Endometrium (tissue), 2 donors: ENCODE measurements around the gene PYHIN1.
A peak's percentile ranks its signal among the peaks of the same experiment; 100 is the strongest.
"Not testable (repeated sequence)": the region's sequence is repeated elsewhere in the genome, so short reads cannot be mapped to it uniquely, and the experiment has no call there.

Experiments used
- FAIRE-seq: peaks from 2 replicates; lab custom pipeline; 2012; peaks lifted over from hg19 to GRCh38; lab: Jason Lieb, UNC
- donor health status: control.
- donor health status: control.

Gene PYHIN1

DNA sequence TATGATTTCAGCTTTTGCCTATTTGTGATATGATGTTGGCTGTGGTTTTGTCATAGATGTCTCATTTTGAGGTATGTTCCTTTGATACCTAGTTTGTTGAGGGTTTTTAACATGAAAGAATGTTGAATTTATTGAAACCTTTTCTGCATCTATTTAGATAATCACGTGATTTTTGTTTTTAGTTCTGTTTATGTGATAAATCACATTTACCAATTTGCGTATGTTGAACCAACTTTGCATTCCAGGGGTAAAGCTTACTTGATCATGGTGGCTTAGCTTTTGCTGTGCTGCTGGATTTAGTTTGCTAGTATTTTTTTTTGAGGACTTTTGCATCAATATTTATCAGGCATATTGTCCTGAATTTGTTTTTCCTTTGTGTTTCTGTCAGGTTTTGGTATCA lies 51.9 kb downstream of the PYHIN1 start:
- FAIRE-seq, result no peak

DNA sequence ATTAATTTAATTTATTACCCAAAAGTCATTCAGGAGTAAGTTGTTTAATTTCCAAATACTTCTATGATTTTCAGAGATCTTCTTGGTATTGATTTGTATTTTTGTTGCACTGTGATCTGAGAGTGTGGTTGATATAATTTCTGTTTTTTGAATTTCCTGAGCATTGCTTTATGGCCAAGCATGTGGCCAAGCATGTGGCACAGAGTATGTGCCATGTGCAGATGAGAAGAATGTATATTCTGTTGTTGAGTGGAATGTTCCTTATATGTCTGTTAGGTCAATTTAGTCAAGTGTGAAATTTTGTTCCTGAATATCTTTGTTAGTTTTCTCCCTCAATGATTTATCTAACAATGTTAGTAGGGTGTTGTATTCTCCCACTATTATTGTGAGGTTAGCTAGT lies 53.0 kb downstream of the PYHIN1 start:
- FAIRE-seq, result no peak

DNA sequence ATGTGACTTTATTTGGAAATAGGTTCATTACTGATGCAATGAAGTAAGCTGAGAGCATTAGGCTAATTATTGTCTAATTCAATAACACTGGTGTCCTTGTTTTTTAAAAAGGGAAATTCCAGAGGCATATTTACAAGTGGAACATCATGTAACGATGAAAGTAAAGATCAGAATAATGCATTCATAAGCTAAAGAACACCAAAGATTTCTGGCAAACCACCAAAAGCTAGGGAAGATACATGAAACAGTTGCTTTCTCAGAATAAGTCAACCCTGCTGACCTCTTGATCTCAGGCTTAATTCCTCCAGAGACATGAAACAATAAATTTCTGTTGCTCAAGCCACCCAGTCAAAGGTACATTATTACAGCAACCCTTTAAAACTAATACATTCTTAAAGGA lies 58.1 kb downstream of the PYHIN1 start:
- FAIRE-seq, result no peak

DNA sequence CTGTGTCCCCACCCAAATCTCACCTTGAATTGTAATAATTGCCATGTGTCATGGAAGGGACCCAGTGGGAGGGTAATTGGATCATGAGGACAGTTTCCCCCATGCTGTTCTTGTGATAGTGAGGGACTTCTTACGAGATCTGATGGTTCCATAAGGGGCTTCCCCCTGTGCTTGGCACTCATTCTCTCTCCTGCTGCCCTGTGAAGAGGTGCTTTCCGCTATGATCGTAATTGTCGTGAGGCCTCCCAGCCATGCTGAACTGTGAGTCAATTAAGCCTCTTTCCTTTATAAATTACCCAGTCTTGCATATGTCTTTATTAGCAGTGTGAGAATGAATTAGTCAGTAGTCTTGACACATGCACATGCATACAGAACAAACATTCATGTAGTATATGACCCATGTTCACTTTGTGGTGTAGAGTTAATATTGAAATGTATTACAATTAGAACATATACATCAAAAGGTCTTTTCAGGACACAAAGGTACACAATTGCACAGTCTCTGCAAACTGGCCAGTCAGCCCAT lies 61.5 kb downstream of the PYHIN1 start:
- no peak for FAIRE-seq

DNA sequence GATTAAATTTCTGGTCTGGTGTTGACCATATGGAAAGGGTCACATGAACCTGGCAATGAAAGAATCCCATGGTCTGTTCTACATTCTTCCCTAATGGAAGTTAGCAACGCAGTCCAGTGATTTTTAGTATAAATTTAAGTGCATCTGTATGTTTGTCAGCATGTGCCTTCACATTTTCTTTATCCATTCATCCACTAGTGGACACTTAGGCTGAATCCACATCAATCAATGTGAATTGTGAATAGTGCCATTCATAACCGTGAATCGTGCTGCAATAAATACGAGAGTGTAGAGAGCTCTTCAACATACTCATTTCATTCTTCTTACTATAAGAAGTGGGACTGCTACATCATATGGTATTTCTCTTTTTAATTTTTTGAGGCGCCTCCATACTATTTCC lies 65.6 kb downstream of the PYHIN1 start:
- no peak for FAIRE-seq

DNA sequence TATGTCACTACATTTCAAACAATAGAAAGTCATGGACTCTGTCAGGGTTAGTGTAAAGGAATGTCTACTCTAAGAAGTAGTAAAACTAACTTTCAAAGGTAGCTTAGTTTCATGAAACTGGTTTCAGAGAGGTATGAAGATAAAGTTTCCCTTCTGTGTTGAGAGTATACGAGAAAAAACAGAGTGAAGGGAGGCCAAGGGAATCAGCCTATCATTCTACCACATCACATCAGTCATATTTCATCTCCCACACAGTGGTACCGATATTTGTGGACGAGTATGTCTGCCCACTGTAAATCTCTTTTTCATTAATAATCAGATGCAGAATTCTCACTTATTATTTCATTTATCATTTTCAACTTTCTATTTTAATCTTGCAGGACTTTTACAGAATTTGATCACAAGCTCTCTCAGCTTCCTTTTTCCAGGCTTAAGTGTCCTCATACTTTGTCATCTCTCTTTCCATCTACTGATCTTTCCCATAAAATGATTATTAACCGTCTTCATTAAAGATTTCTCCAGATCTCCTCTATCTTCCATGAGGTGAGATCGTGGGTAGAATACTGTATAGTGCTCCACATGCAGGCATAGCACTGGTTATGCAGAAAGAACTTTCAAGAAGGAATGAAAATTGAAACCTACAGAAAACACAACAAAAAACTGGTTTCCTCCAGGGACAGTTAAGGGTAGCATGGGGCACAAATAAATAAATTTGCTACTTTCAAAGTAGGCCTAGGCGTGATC lies 66.9 kb downstream of the PYHIN1 start:
- no peak for FAIRE-seq

DNA sequence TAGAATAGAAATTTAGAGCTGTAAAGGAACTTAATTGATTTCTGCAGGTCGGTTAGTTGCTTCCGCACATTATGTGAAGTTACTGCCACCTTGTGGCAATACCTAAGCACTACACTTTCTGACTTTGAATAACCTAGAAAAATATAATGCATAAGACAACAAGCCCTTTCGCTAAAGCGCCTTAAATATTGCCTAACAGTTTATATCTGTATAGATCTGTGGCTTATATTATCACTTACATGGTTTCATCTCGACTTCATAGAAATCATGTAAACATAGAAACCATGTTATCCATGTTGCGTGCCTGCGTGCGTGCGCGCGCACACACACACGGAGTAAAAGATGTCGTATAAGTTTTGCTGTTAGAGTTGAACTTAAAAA lies 67.4 kb downstream of the PYHIN1 start:
- peak; percentile 78 for FAIRE-seq

DNA sequence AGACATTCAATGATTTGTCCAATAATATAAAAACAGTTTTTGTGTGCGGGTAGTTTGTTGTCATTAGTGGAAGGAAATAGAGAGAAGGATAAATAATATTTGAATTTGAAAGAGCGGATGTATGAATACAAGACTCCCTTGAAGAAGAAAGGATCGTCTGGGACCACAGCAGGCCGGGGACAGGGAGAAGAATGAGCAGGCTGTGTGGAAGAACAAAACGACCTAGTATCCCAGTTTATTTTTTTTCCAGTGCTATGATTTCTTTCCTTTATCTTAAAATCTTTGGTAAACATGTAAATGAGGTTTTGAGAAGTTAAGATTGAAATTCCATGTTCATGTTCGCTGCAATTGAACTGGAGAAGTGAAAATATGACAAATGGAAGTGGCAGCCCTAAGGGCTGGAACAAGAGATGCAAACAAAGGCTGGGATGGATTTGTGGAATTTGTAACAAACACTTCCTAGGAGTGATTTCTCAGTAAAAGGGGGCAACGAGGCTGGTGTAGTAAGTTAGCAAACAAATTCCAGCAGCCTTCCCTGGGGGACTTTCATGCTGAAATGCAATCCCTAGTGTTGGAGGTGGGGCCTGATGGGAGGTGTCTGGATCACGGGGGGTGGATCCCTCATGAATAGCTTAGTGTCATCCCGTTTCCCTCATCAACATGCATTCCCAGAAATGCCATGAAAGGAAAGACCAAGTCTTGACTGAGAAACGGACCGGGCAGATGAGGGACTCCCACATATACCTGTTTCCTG lies 68.1 kb downstream of the PYHIN1 start:
- FAIRE-seq, result peak; percentile 96

DNA sequence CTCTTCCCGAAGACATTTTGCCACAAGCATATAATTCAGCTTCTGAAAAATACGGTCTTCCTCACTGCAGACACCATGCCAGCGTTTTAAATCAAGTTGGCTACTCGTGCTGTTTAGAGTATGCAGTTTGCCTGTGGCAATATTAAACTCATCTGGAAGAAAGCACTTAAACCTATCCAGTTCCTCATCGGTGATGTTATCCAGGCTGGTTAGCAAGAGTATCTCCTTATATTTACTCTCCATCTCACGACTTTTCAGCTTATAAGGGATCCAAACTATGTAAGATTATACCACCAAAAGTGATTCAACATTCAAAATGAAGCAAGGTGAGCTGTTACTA lies 68.7 kb downstream of the PYHIN1 start:
- FAIRE-seq, result no peak

DNA sequence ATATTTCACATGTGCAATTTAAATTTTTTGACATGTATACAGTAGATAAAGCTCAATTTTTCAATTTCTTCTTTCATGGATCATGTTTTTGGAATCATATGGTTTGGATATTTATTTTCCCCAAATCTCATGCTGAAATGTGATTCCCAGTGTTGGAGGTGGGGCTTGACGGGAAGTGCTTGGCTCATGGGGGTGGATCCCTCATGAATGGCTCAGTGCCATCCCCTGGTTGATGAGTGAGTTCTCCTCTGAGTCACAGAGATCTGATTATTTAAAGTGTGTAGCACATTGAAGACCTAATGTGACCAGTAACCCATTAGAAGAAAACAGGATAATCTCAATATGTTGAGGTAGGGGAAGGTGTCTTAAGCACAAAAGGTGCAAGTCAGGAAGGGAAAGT lies 69.3 kb downstream of the PYHIN1 start:
- peak; percentile 71 for FAIRE-seq

DNA sequence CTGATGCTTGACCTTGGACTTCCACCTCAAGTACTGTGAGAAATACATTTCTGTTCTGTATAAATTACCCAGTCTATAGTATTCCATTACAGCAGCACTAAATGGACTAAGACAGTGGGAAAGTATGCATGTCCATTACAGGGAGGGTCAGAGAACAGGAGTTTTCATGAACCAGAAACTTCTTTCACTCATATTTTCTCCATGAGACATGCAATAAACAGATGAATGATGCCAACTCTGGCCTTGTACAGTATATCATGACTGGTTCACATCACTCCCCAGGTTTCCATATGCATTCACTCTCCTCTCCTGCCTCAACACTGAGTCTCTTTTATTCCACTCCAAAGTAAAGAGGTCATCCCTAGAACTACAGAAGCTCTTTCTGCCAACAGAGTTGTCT lies 73.8 kb downstream of the PYHIN1 start:
- no peak for FAIRE-seq

DNA sequence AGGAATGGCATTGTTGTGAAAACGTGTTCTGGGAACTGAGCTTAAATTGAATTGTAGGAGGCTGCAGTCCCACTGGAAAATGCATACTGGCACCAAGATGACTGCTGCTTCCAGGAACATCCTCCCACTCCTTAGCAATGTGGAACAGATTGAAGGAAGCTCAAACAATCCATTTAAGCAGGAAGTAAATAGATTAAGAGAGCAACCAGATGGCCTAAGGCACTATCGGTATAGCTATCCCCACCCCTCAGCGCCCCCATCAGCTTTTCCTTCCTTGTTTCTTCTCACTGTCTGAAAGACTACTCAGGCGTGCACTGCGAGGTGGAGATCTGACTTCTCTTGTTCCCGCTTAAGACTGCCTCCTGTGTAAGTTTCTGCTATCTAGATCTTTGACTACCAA lies 74.3 kb downstream of the PYHIN1 start:
- FAIRE-seq, result no peak

DNA sequence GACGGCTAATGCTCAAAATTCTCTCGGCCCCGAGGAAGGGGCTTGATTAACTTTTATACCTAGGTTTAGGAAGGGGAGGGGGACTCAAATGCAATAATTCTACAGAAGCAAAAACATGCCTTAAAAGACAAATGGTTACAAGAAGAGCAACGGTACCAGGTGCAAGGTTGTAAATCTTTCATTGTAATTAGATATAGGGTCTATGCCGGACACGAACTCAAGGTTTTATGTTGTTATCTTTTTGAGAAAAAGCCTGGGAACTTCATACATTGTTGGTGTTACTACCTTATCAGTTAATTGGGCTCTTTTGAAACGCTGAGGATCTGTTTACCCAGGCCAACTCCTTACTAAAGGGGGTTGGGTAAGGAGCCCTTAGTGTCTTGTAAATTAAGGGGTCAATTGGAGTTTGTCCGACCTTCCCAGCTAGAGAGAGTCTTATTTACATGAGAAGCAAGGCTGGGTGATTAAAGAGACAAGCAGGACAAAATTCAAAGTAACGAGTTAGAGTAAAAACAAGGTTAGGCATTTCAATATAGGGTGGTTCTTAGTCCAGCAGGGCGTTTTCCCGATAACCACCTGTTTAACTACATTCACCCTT lies 75.0 kb downstream of the PYHIN1 start:
- FAIRE-seq, result not testable (repeated sequence)

DNA sequence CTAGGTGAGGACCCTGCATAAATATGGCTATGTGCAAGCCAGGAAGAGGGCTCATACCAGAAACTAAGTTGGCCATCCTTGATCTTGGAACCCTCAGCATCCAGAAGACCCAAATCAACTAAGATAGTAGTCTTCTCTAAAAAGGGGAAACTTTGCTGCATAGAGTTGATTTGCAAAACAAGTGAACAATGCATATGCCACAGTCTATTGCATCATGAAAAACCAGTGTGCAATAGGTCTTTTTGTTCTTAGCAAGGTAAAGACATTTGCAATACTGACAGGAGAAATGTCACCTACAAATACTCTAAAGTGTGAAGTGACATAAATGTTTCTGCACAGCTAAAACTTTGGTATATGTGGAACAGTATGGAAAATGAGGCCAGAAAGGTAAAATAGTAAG lies 76.4 kb downstream of the PYHIN1 start:
- FAIRE-seq, result no peak

DNA sequence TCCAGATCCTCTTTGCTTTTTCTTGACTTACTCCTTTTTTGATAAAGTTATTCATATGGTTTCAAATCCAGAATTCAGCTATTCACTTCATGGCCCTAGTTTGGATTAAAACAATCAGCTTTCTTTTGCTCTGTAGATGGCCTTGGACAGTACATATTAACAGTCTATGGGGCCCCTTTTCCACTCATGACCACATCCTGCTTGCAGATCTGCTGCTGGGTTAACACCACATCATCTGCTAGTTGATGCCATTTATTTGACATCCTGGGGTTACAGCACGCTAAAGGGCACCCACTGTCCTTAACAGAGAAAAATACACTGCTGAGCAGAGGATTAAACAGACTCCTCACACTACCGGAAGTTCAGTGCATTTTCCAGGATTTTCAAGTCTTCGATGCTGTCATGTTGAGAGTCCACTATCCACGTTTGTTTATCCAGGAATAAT lies 77.4 kb downstream of the PYHIN1 start:
- FAIRE-seq, result no peak

DNA sequence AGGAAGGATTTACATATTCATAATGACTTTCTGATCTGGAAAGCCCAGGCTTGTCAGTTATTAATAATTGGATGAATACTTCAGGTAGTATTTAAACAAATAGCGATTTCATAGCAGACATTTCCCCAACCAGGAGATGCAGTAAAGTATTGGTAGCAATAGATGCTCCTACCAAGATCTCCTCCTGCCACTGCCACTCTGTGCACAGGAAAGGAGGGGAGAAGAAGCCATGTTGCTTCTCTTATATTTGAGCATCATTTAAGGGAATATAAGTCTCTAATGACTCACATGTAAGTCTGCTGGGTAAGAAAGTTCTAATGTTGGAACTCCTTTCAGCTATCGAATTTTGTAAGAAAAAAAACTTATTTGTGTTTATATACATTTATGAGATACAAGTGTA lies 77.9 kb downstream of the PYHIN1 start:
- FAIRE-seq, result no peak

DNA sequence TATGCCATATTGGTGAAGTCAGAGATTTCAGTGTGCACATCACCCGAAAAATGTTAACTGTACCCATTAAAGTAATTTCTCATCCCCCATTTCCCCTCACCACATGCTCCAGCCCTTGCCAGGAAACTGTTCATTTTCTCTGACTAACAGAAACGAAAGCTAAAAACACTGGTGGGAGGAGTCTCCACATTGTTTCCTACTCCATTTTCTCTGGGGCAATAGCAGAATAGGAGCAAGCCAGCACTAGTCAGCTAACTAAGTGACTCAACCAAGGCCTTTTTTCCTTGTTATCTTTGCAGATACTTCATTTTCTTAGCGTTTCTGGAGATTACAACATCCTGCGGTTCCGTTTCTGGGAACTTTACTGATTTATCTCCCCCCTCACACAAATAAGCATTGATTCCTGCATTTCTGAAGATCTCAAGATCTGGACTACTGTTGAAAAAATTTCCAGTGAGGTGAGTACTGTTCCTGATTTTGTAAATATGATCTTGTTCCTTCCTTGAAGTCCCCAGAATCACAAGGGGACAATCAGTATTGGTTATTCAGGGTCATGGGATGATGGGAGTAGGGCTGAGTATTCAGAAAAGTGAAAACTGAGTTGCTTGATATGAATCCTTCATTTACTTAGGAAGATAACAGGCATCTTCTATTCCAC lies 78.5 kb downstream of the PYHIN1 start, which contains the start of gene IFI16:
Gene IFI16 (plus strand): TSS at position 204 of the 658 bp plus-strand sequence. CDS start 4,774 bp downstream, outside the sequence.
- FAIRE-seq, result peak; percentile 89

DNA sequence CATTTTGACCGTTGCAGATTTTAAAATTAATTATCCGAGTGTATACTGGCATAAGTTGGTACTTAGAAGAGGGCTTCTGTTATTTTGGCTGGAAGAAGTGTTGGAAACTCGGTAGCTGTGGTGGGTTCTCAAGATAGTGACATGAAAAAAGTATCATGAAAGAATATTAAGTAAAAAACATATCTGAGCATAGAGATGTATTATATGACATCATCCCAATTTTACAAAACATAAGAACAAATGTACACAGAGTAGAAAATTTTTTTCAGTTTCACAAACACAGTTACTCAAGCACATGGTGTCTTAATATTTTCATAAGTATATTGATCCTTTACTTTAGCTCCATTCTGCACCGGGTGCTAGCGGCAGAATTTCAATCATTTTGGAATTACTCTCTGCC lies 79.0 kb downstream of the PYHIN1 start:
- FAIRE-seq, result no peak

DNA sequence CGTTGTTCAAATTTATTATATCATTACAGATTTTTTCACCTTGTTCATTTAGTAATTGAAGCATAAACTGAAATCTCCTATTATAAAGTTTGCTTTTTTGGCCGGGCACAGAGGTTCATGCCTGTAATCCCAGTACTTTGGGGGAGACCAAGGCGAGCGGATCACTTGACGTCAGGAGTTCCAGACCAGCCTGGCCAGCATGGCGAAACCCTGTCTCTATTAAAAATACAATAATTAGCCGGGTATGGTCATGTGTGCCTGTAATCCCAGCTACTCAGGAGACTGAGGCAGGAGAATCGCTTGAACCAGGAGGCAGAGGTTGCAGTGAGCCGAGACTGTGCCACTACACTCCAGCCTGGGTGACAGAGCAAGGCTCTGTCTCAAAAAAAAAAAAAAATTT lies 79.6 kb downstream of the PYHIN1 start:
- not testable (repeated sequence) for FAIRE-seq

DNA sequence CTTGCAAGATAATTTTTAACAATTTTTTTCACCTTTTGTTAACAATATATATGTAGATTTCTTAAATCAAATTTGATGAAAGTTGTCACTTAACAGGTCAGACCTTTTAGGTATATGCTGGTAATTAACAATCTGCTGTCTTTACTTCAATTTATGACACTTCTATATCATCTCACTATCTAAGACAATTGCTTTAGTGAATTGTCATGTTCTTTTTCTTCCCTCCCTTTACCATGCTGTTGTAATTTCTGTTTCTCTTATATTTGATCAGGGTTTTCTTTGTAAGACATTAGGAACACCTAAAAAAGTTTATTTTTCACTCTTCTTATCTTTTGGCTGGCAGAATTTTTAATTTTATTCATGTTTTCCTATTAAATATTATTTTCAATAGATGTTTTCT lies 80.4 kb downstream of the PYHIN1 start:
- no peak for FAIRE-seq

DNA sequence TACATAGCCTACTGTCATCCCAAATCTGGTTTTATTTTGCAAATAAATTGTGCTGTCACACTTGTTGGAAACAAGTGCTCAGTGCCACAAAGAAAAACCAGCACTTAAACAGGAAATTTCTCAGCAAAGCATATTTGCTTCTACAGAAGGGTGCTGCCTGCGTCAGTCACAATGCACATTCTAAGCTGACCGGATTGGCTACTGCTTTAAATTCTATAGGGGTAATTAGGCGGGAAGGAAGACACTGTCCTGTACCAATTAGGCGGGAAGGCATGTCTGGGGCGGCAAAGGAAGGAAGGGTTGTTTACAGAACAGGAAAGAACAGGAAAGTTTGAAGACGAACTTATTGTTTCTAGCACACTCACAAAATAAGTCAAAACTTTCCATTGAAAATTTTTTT lies 81.1 kb downstream of the PYHIN1 start:
- FAIRE-seq, result no peak

DNA sequence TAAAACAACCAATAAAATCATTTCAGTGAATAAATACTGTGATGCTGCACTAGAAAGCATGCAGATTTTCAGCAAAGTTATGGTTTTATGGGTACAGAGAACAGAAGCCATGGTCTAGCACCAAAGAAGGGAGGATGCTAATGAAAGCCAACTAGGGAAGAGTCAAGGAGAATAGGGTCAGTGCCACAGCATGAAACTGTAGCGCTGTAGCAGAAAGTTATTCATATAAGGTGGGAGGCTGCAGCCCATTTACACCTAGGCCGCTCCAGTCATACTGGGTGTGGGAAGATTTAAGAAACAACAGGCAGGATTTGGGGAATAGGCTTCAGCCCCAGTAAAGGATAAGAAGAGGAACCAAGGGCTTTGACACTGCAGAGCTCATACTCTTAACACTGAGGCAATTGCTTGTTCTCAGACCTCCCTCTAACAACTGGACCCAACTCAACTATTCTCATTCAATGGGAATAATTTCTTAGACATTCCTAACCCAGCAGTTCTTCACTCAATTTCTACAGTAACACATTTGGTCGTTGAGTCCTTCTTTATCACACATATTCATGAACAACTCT lies 82.7 kb downstream of the PYHIN1 start:
- no peak for FAIRE-seq
